NCI-H524 (cell line): ENCODE results near the gene SPEF1.

Experiments used
- DNase-seq, 2 experiments: peaks; one replicate each; lab custom pipeline; 2025; lab: John Stamatoyannopoulos, UW

SPEF1 gene

GRCh38 chr20:3787324-3788014 lies 6.2 kb upstream of the SPEF1 start:
- no peak for DNase-seq

DNA sequence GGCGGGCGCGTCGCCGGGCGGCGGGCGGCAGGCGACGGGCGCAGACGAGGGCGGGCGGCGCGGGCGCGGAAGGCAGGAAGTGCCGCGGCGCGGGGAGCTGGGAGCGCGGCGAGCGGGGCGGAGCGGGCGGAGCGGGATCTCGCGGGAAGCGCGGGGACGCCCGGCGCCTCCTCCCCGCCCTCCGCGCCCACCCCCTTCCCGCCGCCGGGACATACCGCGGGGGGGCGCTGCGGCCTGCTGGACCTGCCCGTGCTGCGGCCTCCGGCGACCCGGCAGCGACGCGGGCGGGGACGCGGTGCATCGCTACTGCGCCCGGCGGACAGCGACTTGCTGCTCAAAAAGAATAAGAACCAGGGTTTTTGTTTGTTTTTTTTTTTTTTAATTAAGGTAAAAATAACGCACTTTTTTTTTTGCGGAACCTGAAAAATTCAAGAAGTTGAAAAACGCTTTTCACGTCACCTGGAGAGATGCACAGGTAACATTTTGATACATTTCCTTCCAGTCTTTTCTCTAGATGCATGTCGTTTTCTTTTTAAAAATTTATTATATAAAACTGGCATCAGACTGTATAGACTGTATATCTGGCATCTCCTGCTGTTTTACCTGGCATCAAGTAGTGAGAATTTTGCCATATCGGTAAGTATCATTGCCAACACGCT lies 5.5 kb upstream of the SPEF1 start, which contains the start of gene CENPB:
Gene CENPB (minus strand): TSS at position 76 of the 659 bp plus-strand sequence. CDS start 257 bp downstream, outside the sequence.
- DNase-seq, result peak; percentile 61 to 84

- peak in 1 of 2 experiments; percentile 51 for DNase-seq
Measured at GRCh38 chr20:3786126-3786484, 4.9 kb upstream of the SPEF1 start.

DNA sequence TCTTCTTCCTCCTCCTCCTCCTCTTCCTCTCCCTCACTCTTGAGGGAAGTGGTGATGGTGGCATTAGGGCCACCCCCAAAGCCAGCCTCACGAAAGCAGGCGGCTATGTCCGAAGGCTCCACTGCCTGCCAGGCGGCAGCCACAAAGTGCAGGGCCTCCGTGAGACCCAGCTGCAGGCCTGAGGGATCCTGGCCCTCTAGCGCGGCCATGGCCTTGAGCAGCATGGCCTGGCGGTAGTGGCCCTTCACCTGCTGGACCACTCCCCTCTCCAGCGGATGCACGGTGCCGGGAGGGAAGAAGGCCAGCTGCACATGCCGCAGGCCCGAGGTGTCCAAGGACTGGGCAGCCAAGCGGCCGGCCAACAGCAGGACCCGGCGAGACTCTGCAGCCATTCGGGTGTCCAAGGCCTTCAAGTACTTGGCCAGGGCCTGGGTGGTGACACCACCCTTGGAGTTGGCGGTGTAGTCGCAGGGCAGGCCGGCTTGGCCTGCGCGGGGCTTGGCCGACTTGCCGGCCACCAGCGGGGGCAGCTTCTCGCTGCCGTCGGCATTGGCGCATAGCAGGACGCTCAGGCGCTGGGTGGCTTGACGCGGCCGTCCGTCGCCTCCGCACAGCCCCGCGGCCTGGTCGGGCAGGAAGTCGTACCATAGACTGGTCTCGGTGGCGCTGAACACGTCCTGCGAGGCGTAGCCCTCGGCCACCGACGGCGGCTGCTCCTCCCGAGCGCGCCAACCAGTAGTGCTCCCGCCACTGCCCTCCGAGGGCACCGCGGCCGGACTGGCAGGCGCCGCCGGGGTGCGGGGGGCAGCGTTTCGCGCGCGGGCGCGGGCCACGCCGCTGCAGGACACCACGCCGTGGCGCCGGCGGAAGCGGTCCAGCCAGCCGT lies 4.2 kb upstream of the SPEF1 start:
- DNase-seq, result no peak

DNA sequence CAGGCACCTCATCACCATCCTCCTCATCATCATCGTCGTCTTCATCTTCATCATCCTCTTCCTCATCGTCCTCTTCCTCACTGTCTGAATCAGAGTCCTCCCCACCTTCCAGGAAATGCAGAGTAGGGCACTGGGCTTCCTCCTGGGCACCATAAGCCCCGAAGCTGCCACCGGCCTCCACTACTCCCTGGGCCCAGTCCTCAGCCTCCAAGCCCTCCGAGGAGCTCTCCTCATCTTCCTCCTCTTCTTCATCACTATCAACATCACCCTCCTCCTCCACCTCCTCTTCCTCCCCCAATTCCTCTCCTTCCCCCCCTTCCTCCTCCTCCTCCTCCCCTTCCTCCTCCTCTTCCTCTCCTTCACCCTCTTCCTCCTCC lies 3.6 kb upstream of the SPEF1 start:
- DNase-seq, result no peak

DNA sequence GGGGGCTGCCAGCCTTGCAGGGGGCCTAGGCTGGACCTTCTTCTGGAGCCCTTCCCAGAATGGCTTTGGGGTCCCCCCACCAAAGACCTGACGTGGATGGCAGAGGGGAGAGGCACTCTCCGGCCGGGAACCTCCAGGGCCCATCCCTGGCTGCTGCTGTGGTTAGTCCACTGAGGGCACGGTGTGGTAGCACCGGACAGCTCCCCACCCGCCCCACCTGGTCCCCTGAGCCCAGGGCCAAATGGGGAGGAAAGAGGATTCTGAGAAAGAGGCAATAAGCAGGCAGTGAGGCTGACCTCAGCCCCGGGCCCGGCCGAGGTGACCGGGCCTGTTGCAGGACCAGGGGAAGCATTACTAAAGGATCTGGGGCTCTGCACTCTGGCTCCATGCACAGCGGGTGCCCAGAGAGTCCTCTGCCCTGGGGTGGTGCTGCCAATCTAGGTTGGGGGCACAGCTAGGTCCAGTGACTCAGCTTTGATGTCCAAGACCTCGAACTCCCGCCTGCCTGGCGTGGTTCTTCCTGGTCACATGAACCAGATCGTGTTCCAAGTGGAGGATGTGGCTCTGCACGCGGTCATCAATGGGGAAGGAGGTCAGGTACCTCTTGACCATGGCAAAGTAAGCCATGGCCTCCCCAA lies 3.1 kb upstream of the SPEF1 start:
- DNase-seq, result no peak

- no peak for DNase-seq
Measured at GRCh38 chr20:3783511-3784195, 2.4 kb upstream of the SPEF1 start.

GRCh38 chr20:3783068-3783489 lies 1.8 kb upstream of the SPEF1 start:
- no peak for DNase-seq

DNA sequence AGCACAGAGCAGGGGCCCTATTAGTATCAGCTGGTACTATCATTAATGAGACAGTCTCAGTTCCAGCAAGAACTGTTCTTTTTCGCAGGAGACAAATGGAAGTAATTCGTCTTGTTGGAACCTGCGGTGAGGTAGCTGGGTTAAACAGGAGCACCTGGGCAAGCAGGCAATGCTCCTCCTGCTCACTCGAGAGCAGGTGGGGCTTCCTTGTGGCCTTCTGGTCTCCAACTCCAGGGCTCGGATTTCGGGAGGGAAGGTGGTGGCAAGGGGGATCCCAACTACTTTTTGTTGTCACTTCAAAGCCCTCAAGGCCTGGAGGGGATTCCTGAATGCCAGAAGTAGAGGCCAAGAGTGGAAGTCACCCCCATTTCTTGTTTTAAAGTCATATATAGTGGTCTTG lies 1.3 kb upstream of the SPEF1 start:
- DNase-seq, result no peak

DNA sequence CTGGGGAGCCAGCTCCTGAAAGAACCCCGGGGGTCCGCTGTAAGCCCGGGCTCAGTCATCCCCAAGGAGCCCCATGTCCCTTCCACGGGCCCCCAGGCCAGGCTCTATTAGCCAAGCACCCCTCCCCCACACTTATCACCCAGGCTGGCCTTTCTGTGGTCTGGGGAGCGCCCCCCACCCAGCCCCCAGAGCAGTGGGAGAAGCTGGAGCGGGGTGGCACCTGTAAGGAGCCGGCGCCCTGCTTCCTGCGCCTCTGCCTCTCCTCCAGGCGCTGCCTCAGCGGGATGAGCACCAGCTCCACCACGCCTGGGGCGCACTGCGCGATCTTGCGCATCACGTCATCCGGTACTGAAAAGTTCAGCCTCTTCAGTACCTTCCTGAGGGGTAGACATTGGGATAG lies 2.3 kb downstream of the SPEF1 start:
- no peak for DNase-seq

DNA sequence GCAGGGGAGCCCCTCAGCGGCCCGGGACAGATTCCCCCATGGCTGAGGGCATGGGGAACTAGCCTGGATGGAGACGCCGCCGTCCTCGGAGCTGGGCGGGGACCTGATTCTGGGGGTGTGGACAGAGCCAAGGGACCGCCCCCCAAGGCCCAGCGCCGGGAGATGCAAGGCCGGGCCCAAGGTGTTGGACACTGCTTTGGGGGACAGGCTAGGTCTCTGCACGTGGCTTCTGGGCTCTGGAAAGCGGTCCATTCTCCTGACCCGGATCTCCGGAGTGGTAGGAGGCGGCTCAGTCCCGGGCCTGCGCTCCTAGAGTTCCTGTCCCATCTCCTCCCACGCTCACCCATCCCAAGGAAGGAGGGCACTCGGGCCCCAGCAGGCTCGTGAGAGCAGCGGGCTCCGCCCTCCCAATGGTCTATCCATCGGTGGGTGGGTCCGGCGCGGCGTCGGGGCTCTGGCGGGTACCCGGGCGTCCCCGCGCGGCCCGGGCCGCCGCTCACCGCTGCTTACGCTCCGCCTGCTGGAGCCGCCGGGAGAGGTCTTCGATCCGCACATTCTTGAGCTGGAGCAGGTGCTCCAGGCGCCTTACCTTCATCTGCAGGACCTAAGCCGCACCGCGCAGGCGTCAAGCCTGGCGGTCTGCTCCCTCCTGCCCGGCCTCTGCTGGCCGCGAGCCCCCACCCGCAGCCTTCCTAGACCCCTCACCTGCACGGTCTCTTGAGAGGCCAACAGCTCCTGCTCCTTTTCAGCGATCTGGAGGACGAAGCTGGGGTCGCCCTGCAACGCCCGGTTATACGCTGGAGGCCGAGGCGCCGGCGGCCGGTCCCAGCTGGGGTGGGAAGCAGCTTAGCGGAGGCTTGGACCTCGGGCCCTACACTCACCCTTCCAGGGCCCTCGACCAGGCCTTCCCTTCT lies 3.3 kb downstream of the SPEF1 start:
- DNase-seq, result peak; percentile 31 to 47

DNA sequence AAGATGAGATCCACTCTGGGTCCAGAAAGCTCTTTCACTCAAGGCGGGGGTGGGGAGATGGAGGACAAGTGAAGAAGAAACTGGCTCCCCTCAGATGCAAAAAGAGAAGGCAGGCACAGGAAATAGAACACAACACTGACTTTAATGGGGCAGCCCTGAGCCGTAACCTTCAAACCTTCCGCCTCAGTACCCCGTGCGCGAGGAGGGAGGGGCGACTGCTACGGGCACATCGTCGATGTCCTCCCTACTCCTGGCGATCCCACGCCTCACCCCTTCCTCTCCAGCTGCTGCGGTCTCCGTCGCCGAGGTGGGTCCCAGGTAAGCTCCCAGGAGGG lies 3.9 kb downstream of the SPEF1 start:
- DNase-seq, result no peak

GRCh38 chr20:3775457-3776108 lies 5.7 kb downstream of the SPEF1 start:
- DNase-seq, result no peak

- DNase-seq, result no peak
Measured at GRCh38 chr20:3771552-3772058, 9.6 kb downstream of the SPEF1 start.

DNA sequence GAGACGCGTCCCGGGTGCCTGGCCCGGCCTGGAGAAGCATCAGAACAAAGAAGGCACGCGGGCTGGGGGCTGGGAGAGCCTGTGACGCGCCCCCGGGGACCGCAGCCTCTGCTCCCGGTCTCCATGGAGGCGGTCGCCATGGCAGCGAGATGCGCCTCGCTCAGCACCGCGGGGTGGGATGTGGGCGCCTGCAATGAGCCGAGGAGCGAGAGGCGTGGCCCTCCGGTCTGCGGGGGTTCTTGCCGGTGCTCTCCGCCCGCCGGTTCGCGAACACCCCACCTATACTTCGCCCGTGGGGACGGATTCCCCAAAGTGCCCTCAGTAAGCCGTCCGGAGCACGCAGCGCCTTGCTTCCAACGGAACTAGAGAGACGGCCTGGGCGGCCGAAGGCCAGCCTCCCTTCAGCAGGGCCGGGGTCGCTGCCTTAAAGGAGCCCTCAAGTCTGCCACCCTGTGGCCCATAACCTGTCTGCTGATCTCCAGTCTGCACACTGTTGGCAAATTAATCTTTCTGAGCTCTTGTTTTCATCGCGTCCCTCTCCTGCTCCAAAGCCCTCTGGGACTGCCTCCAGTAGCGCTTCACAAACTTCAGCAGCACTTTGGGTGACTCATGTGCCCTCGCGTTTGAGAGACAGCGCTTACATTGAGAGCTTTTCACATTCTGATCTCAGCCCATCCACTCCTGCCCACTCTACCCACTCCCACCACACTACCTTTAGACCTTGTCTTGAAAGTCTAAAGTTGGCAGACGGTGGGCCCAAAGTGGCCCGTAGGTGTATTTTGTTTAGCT lies 12.7 kb downstream of the SPEF1 start:
- peak; percentile 72 to 88 for DNase-seq

GRCh38 chr20:3767427-3768341 lies 13.6 kb downstream of the SPEF1 start, which contains the start of gene ADISSP:
Gene ADISSP (minus strand): TSS chr20:3767753. CDS start chr20:3760100, 7,653 bp downstream.
- DNase-seq, result peak; percentile 97 to 99

GRCh38 chr20:3767110-3767426 lies 14.2 kb downstream of the SPEF1 start:
- DNase-seq, result no peak
